ENCODE data around the gene NAALADL2. TPM values are rescaled to one million over a fixed set of nuclear protein-coding genes. Genes with fewer than 3 reads are reported as not detected.

The NAALADL2 gene
- total and polyA plus RNA-seq, 2 of the 8 experiments (the other 6 are each of a cell fraction or from before 2014, with no cell fraction given) = 0.12 to 0.22 TPM

DNA sequence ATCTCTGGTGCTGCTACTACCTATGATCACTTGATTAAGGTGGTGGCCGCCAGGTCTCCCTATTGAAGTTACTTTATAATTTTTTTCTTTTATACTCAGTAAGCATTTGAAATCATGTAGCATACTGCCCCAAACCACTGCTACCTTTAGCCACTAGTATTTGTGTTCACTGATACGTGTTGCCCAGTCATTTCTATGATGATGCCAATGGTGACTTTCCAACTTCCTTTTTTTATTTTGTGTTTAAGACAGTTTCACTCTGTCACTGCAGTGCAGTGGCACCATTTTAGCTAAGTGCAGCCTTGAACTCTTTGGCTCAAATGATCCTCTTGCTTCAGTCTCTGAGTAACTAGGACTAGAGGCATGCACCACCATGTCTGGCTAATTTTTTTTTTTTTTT, 598.2 kb downstream of the NAALADL2 start (continued):
- TF ChIP-seq CHD7 (IDR thresholded peaks at IDR 0.05; ENCODE audit: insufficient replicate concordance, low read length) = no peak
